Astrocyte of the cerebellum (primary cell): ENCODE results near the gene MMP8.

Experiments used
- DNase-seq: peaks from one replicate; pipeline ENCODE4 v3.0.0-alpha.2; 2011; ENCODE audit warnings: low read depth
- H3K4me3 ChIP-seq: 2 replicates; pipeline ENCODE4 v1.5.1; 2011; ENCODE audit warnings: mild to moderate bottlenecking, low read depth, low read length, moderate library complexity
- in situ Hi-C: cut with HindIII; loops from 2 replicates; pipeline ENCODE4 v1.10.0; 2017; ENCODE audit warnings: low sequenced_read_pairs
- TF ChIP-seq, protein P1 (sequence below): IDR thresholded peaks from 2 replicates; pipeline ENCODE4 v1.5.1; 2012; ENCODE audit warnings: low read length, low read depth, moderate library complexity, mild to moderate bottlenecking; ENCODE audit errors: missing control alignments

The MMP8 gene

DNA sequence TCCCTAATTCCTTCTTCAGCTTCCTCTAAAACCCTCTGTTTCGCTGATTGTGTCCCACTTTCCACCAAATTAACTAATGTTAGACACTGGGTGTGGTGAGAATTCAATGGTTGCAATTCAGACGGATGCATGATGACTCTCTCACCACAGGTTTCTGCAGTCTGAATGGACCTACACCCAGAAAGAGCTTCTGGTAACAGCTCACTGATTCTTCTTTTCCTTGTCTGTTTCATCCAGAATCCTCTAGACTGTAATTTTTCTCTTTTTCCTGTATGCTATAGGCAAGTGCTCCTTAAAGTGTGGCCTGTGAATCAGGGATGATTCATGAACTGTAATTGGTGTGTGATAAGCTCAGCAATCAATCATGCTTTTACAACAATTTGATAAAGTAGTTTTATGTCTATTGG is 37.6 kb upstream of the MMP8 start:
- DNase-seq = no peak
- TF ChIP-seq, protein P1, sequence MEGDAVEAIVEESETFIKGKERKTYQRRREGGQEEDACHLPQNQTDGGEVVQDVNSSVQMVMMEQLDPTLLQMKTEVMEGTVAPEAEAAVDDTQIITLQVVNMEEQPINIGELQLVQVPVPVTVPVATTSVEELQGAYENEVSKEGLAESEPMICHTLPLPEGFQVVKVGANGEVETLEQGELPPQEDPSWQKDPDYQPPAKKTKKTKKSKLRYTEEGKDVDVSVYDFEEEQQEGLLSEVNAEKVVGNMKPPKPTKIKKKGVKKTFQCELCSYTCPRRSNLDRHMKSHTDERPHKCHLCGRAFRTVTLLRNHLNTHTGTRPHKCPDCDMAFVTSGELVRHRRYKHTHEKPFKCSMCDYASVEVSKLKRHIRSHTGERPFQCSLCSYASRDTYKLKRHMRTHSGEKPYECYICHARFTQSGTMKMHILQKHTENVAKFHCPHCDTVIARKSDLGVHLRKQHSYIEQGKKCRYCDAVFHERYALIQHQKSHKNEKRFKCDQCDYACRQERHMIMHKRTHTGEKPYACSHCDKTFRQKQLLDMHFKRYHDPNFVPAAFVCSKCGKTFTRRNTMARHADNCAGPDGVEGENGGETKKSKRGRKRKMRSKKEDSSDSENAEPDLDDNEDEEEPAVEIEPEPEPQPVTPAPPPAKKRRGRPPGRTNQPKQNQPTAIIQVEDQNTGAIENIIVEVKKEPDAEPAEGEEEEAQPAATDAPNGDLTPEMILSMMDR = no peak
- in situ Hi-C loops = no loop called here
- H3K4me3 ChIP-seq = no peak overlapping the region

GRCh38 chr11:102761646-102762238 is 37.0 kb upstream of the MMP8 start:
- no peak overlapping the region for H3K4me3 ChIP-seq
- no peak for DNase-seq
- in situ Hi-C loops = no loop called here
- TF ChIP-seq, protein P1 = no peak

GRCh38 chr11:102760344-102761035 is 35.7 kb upstream of the MMP8 start:
- H3K4me3 ChIP-seq = no peak overlapping the region
- TF ChIP-seq, protein P1 = no peak
- peak; percentile 42 for DNase-seq
- in situ Hi-C loops = no loop called here

- no peak overlapping the region for H3K4me3 ChIP-seq
- TF ChIP-seq, protein P1 = no peak
- no peak for DNase-seq
- in situ Hi-C loops = no loop called here
These were observed 33.2 kb upstream of the MMP8 start for GRCh38 chr11:102757823-102758549.

GRCh38 chr11:102753267-102753666 is 28.5 kb upstream of the MMP8 start:
- H3K4me3 ChIP-seq = no peak overlapping the region
- DNase-seq = no peak
- TF ChIP-seq, protein P1 = no peak
- in situ Hi-C loops = no loop called here

GRCh38 chr11:102751673-102752072 is 26.9 kb upstream of the MMP8 start:
- no peak for DNase-seq
- H3K4me3 ChIP-seq = no peak overlapping the region
- TF ChIP-seq, protein P1 = no peak
- in situ Hi-C loops = no loop called here
